ENCODE results near the gene CES5A. TPM values are rescaled to one million over a fixed set of nuclear protein-coding genes. Genes with fewer than 3 reads are reported as not detected.
"Not testable (repeated sequence)": the region's sequence is repeated elsewhere in the genome, so short reads cannot be mapped to it uniquely, and the experiment has no call there.

Gene CES5A
- total and polyA plus RNA-seq, 10 of the 15 experiments (the other 5 are each of a cell fraction or from before 2014, with no cell fraction given), result 0.19 TPM; not detected in 9

GRCh38 chr16:55803681-55804080 lies 71.5 kb downstream of the CES5A start:
- H3K9me3 ChIP-seq (replicated peaks; ENCODE audit: control insufficient read depth, insufficient read depth, low read length); H3K27ac ChIP-seq (ENCODE audit: control insufficient read depth, insufficient read depth); H2AFZ ChIP-seq (ENCODE audit: control insufficient read depth, low read depth, low read length); H4K20me1 ChIP-seq (ENCODE audit: control insufficient read depth, insufficient read depth); H3K36me3 ChIP-seq (ENCODE audit: control insufficient read depth in 2 of 2, insufficient read depth in 2 of 2, low read length in 1 of 2); FAIRE-seq; in situ Hi-C loops (cut with MboI); CTCF ChIA-PET; SMC1A ChIA-PET (ENCODE audit: uncharacterized antibody, unreplicated experiment); H3K27me3 ChIP-seq (replicated peaks in 1 of 2; ENCODE audit: control insufficient read depth in 2 of 2, insufficient read depth in 2 of 2, low read length in 1 of 2); H3K4me3 ChIP-seq; H3K9ac ChIP-seq (ENCODE audit: control insufficient read depth, insufficient read depth, low read length); H3K79me2 ChIP-seq (ENCODE audit: control insufficient read depth, insufficient read depth, low read length); BruUV-seq (replicated peaks); DNase-seq (ENCODE audit: low read depth, low spot score); ATAC-seq; H3K4me2 ChIP-seq (ENCODE audit: control insufficient read depth, insufficient read depth); POLR2A ChIA-PET; H3K4me1 ChIP-seq (ENCODE audit: control insufficient read depth, insufficient read depth, low read length); RAD21 ChIA-PET (ENCODE audit: unreplicated experiment); intact Hi-C loops (cut with micrococcal nuclease; ENCODE audit: unreplicated experiment): not testable (repeated sequence)
- WGBS (ENCODE audit: insufficient coverage, insufficient replicate concordance, low lambda C conversion rate, missing lambda C conversion rate), result no CpG with 5 or more reads among the region's 8 CpGs

Other genes starting within 250 kb of the CES5A start
- gene SLC6A2, start 219.4 kb downstream of the CES5A start, total RNA-seq (2014; rRNA removed), result not detected in 2 replicates
- not detected in 2 replicates for gene SLC6A2, start 219.4 kb downstream of the CES5A start, total RNA-seq (2014; rRNA removed; fragmentation: Illumina TruSeq; extraction: Trizol)
- gene SLC6A2, start 219.4 kb downstream of the CES5A start, total RNA-seq (2021), result not detected in 2 replicates
- not detected in 2 replicates for gene SLC6A2, start 219.4 kb downstream of the CES5A start, polyA plus RNA-seq (2011; rRNA removed)
- gene SLC6A2, start 219.4 kb downstream of the CES5A start, polyA plus RNA-seq (2014; fragmentation: Illumina TruSeq; extraction: Trizol), result not detected in 2 replicates
- not detected for gene SLC6A2, start 219.4 kb downstream of the CES5A start, polyA plus RNA-seq (2014; fragmentation: Nextera tagmentation; extraction: Ambion mirVana)
- gene SLC6A2, start 219.4 kb downstream of the CES5A start, polyA plus RNA-seq (2014; rRNA removed), result not detected in 2 replicates
- not detected for gene SLC6A2, start 219.4 kb downstream of the CES5A start, polyA plus RNA-seq (2016; fragmentation: Nextera tagmentation; extraction: Ambion mirVana)
- gene CES1, start 42.3 kb downstream of the CES5A start, total RNA-seq (2014; rRNA removed), result not detected in 2 replicates
- gene CES1, start 42.3 kb downstream of the CES5A start, total RNA-seq (2014; rRNA removed; fragmentation: Illumina TruSeq; extraction: Trizol), result not detected in 2 replicates
- 0.66 and 0.69 TPM in 2 replicates for gene CES1, start 42.3 kb downstream of the CES5A start, total RNA-seq (2021)
- gene CES1, start 42.3 kb downstream of the CES5A start, polyA plus RNA-seq (2011; rRNA removed), result 0.08 TPM in 1 of 2 replicates, not detected in the other
- gene CES1, start 42.3 kb downstream of the CES5A start, polyA plus RNA-seq (2014; fragmentation: Illumina TruSeq; extraction: Trizol), result not detected in 2 replicates
- gene CES1, start 42.3 kb downstream of the CES5A start, polyA plus RNA-seq (2014; fragmentation: Nextera tagmentation; extraction: Ambion mirVana), result under 1 TPM in 1 of 2 experiments, not detected in 1; 0.26 TPM
- gene CES1, start 42.3 kb downstream of the CES5A start, polyA plus RNA-seq (2014; rRNA removed), result 0.28 TPM in 1 of 2 replicates, not detected in the other
- under 1 TPM in 1 of 2 experiments, not detected in 1; 0.28 TPM for gene CES1, start 42.3 kb downstream of the CES5A start, polyA plus RNA-seq (2016; fragmentation: Nextera tagmentation; extraction: Ambion mirVana)